WTC11 (cell line): ENCODE data around the gene TOM1. TPM values are rescaled to one million over a fixed set of nuclear protein-coding genes. Genes with fewer than 3 reads are reported as not detected.

Source experiments
- ATAC-seq: fragments of 200-7000 bp; cut with Tn5 transposase; 2 replicates; pipeline ENCODE4 v1.10.0; 2021; ENCODE audit warnings: mild to moderate bottlenecking, moderate library complexity
- CTCF ChIA-PET: fragments of 300-600 bp; sonication (Branson Sonifier 250); formaldehyde crosslinking; loops from one replicate; lab custom pipeline; 2021; ENCODE audit warnings: antibody characterized with exemption; lab: Charles Lee
- POLR2A ChIA-PET: fragments of 350-600 bp; sonication (Branson Sonifier 250); formaldehyde crosslinking; loops from one replicate; lab custom pipeline; 2021; ENCODE audit warnings: antibody characterized with exemption; lab: Charles Lee
- DNase-seq: peaks from one replicate; pipeline ENCODE4 v3.0.0; 2021; ENCODE audit warnings: low spot score
- H3K27ac Mint-ChIP-seq: 2 replicates; pipeline ENCODE4 v1.8.0; 2021; ENCODE audit warnings: mixed read lengths
- H3K27me3 Mint-ChIP-seq: 2 replicates; pipeline ENCODE4 v1.8.0; 2021; ENCODE audit warnings: low read depth, mild to moderate bottlenecking, moderate library complexity, mixed read lengths
- H3K36me3 Mint-ChIP-seq: 2 replicates; pipeline ENCODE4 v1.8.0; 2021; ENCODE audit warnings: mixed read lengths
- H3K4me1 Mint-ChIP-seq: 2 replicates; pipeline ENCODE4 v1.8.0; 2022; ENCODE audit warnings: mixed read lengths
- H3K4me3 Mint-ChIP-seq: 2 replicates; pipeline ENCODE4 v1.8.0; 2021; ENCODE audit warnings: mild to moderate bottlenecking, moderate library complexity, mixed read lengths
- H3K9me3 Mint-ChIP-seq: 2 replicates; pipeline ENCODE4 v1.8.0; 2021; ENCODE audit warnings: mixed read lengths
- CBFB ChIP-seq: sonication (generic); formaldehyde crosslinking; IDR thresholded peaks from 2 replicates; pipeline ENCODE4 v1.8.1; 2022; ENCODE audit warnings: mild to moderate bottlenecking, low read depth, missing genetic modification reagents
- CREB1 ChIP-seq: sonication (generic); formaldehyde crosslinking; IDR thresholded peaks from 2 replicates; pipeline ENCODE4 v1.8.0; 2023; ENCODE audit warnings: mild to moderate bottlenecking, missing genetic modification reagents
- CREM ChIP-seq: sonication (generic); formaldehyde crosslinking; IDR thresholded peaks from 2 replicates; pipeline ENCODE4 v1.8.1; 2022; ENCODE audit warnings: mild to moderate bottlenecking, missing genetic modification reagents, moderate library complexity
- ELF4 ChIP-seq: sonication (generic); formaldehyde crosslinking; IDR thresholded peaks from 2 replicates; pipeline ENCODE4 v1.8.1; 2022; ENCODE audit warnings: low read depth, mild to moderate bottlenecking, moderate library complexity, missing genetic modification reagents
- FOXJ3 ChIP-seq: sonication (generic); formaldehyde crosslinking; IDR thresholded peaks from 2 replicates; pipeline ENCODE4 v1.9.0; 2021; ENCODE audit warnings: missing genetic modification reagents, mild to moderate bottlenecking, borderline replicate concordance
- FOXK1 ChIP-seq: sonication (generic); formaldehyde crosslinking; IDR thresholded peaks from 2 replicates; pipeline ENCODE4 v1.8.0; 2022; ENCODE audit warnings: mild to moderate bottlenecking, moderate library complexity, missing genetic modification reagents
- FOXP1 ChIP-seq: sonication (generic); formaldehyde crosslinking; IDR thresholded peaks from 2 replicates; pipeline ENCODE4 v1.8.0; 2022; ENCODE audit warnings: missing genetic modification reagents, mild to moderate bottlenecking, moderate library complexity, borderline replicate concordance
- GRHL2 ChIP-seq: fragments of 250-450 bp; sonication (Bioruptor Pico); IDR thresholded peaks from 2 replicates; pipeline ENCODE4 v1.8.0; 2022; ENCODE audit warnings: mild to moderate bottlenecking, moderate library complexity; ENCODE audit not compliant: insufficient replicate concordance, severe bottlenecking
- GTF2I ChIP-seq: fragments of 250-450 bp; sonication (Bioruptor Pico); conservative IDR thresholded peaks from 2 replicates; pipeline ENCODE4 v1.4.0; 2021; ENCODE audit warnings: mild to moderate bottlenecking
- HMGA2 ChIP-seq: fragments of 250-450 bp; sonication (Bioruptor Pico); IDR thresholded peaks from 2 replicates; pipeline ENCODE4 v1.4.0; 2021; ENCODE audit warnings: mild to moderate bottlenecking, moderate library complexity
- MXD4 ChIP-seq: fragments of 250-450 bp; sonication (Bioruptor Pico); IDR thresholded peaks from 2 replicates; pipeline ENCODE4 v1.8.0; 2021; ENCODE audit warnings: mild to moderate bottlenecking, moderate library complexity, borderline replicate concordance
- NFYB ChIP-seq: sonication (generic); formaldehyde crosslinking; conservative IDR thresholded peaks from 2 replicates; pipeline ENCODE4 v1.8.0; 2022; ENCODE audit warnings: low read depth, missing genetic modification reagents
- NR2C2 ChIP-seq: sonication (generic); formaldehyde crosslinking; IDR thresholded peaks from 2 replicates; pipeline ENCODE4 v1.8.0; 2022; ENCODE audit warnings: mild to moderate bottlenecking, missing genetic modification reagents
- NR3C1 ChIP-seq: sonication (generic); formaldehyde crosslinking; conservative IDR thresholded peaks from 2 replicates; pipeline ENCODE4 v1.8.1; 2023; ENCODE audit warnings: low read depth, mild to moderate bottlenecking, missing genetic modification reagents
- OVOL2 ChIP-seq: fragments of 250-450 bp; sonication (Bioruptor Pico); IDR thresholded peaks from 2 replicates; pipeline ENCODE4 v1.9.0; 2021; ENCODE audit warnings: mild to moderate bottlenecking, borderline replicate concordance
- SMAD3 ChIP-seq: sonication (generic); formaldehyde crosslinking; IDR thresholded peaks from 2 replicates; pipeline ENCODE4 v1.8.0; 2022; ENCODE audit warnings: missing genetic modification reagents, mild to moderate bottlenecking, borderline replicate concordance
- SMAD4 ChIP-seq: sonication (generic); formaldehyde crosslinking; IDR thresholded peaks from 2 replicates; pipeline ENCODE4 v1.8.0; 2022; ENCODE audit warnings: mild to moderate bottlenecking, missing genetic modification reagents
- ZBTB21 ChIP-seq: sonication (generic); formaldehyde crosslinking; IDR thresholded peaks from 2 replicates; pipeline ENCODE4 v1.8.1; 2023; ENCODE audit warnings: mild to moderate bottlenecking, missing genetic modification reagents, borderline replicate concordance
- ZNF263 ChIP-seq: sonication (generic); formaldehyde crosslinking; IDR thresholded peaks from 2 replicates; pipeline ENCODE4 v1.8.1; 2022; ENCODE audit warnings: low read depth, mild to moderate bottlenecking, moderate library complexity, missing genetic modification reagents
- ZNF317 ChIP-seq: sonication (generic); formaldehyde crosslinking; IDR thresholded peaks from 2 replicates; pipeline ENCODE4 v1.8.1; 2023; ENCODE audit warnings: low read depth, mild to moderate bottlenecking, moderate library complexity, missing genetic modification reagents, borderline replicate concordance
- total RNA-seq: library from RNA; stranded (reverse); gene quantifications from 3 replicates; pipeline ENCODE4 v1.2.3, GENCODE V29; 2021
- TF ChIP-seq, protein P1 (sequence below): sonication (generic); formaldehyde crosslinking; conservative IDR thresholded peaks from 2 replicates; pipeline ENCODE4 v1.8.1; 2022; ENCODE audit warnings: mild to moderate bottlenecking, missing genetic modification reagents
- TF ChIP-seq, protein P2 (sequence below): sonication (generic); formaldehyde crosslinking; IDR thresholded peaks from 2 replicates; pipeline ENCODE4 v1.8.1; 2022; ENCODE audit warnings: mild to moderate bottlenecking, moderate library complexity, missing genetic modification reagents
- TF ChIP-seq, protein P3 (sequence below): sonication (generic); formaldehyde crosslinking; IDR thresholded peaks from 2 replicates; pipeline ENCODE4 v1.8.1; 2023; ENCODE audit warnings: mild to moderate bottlenecking, missing genetic modification reagents, moderate library complexity
- TF ChIP-seq, protein P4 (sequence below): sonication (generic); formaldehyde crosslinking; IDR thresholded peaks from 2 replicates; pipeline ENCODE4 v1.8.0; 2023; ENCODE audit warnings: missing genetic modification reagents, mild to moderate bottlenecking, borderline replicate concordance

Gene TOM1
- total RNA-seq, 1 experiment from 2014 or later: 23.5 TPM

DNA sequence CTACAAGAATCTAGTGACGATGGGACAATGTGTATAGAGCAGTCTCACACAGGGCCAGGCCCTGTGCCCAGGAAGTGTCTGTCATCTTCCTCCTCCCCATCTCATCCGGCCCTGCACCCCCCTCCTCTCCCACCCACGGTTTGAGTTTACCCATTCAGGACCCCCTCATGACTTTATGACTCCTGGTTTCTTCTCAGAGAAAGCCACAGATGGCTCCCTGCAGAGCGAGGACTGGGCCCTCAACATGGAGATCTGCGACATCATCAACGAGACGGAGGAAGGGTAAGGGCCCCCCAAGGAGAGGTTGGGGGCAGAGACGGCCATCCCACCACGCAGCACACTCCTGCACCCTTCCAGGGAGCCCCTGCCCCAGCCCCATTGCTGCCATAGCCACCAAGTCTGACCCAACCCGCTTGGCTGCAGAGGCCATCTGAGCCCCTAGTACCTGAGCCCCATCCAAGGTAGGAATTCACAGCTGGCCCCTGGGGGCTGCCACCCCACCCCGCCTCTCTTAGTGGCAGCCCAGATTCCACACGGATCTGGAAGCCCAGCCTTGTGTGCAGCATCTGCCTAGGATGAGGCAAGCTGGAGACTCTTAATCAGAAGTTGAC, 18.1 kb downstream of the TOM1 start:
- POLR2A ChIA-PET: no interaction called here
- Mint-ChIP-seq H3K9me3 (no peaks in the 10 kb centered on the region), H3K36me3 (peaks cover 6% of the 10 kb centered on the region; the same call in 1 of the 2 replicates), H3K27ac (no peak overlapping the region; the same call in 1 of the 2 replicates), H3K27me3 (no peaks in the 10 kb centered on the region), H3K4me3 (no peak overlapping the region), H3K4me1 (peaks cover 6% of the 10 kb centered on the region; the same call in 1 of the 2 replicates)
- CTCF ChIA-PET: no interaction called here
- peak; percentile 2 for DNase-seq
- TF ChIP-seq, protein P1, sequence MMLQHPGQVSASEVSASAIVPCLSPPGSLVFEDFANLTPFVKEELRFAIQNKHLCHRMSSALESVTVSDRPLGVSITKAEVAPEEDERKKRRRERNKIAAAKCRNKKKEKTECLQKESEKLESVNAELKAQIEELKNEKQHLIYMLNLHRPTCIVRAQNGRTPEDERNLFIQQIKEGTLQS (CRISPR knock-in tag): no peak
- TF ChIP-seq CREM (no peak), MXD4 (CRISPR knock-in tag) (no peak), NFYB (CRISPR knock-in tag) (no peak), SMAD4 (no peak), ZNF317 (CRISPR knock-in tag) (no peak), NR2C2 (CRISPR knock-in tag) (no peak), HMGA2 (CRISPR knock-in tag) (no peak), NR3C1 (CRISPR knock-in tag) (no peak), ZBTB21 (CRISPR knock-in tag) (no peak), GTF2I (CRISPR knock-in tag) (no peak), FOXK1 (CRISPR knock-in tag) (no peak), ZNF263 (no peak)
- TF ChIP-seq, protein P2, sequence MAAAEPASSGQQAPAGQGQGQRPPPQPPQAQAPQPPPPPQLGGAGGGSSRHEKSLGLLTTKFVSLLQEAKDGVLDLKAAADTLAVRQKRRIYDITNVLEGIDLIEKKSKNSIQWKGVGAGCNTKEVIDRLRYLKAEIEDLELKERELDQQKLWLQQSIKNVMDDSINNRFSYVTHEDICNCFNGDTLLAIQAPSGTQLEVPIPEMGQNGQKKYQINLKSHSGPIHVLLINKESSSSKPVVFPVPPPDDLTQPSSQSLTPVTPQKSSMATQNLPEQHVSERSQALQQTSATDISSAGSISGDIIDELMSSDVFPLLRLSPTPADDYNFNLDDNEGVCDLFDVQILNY (CRISPR knock-in tag): no peak
- no peak for ATAC-seq

DNA sequence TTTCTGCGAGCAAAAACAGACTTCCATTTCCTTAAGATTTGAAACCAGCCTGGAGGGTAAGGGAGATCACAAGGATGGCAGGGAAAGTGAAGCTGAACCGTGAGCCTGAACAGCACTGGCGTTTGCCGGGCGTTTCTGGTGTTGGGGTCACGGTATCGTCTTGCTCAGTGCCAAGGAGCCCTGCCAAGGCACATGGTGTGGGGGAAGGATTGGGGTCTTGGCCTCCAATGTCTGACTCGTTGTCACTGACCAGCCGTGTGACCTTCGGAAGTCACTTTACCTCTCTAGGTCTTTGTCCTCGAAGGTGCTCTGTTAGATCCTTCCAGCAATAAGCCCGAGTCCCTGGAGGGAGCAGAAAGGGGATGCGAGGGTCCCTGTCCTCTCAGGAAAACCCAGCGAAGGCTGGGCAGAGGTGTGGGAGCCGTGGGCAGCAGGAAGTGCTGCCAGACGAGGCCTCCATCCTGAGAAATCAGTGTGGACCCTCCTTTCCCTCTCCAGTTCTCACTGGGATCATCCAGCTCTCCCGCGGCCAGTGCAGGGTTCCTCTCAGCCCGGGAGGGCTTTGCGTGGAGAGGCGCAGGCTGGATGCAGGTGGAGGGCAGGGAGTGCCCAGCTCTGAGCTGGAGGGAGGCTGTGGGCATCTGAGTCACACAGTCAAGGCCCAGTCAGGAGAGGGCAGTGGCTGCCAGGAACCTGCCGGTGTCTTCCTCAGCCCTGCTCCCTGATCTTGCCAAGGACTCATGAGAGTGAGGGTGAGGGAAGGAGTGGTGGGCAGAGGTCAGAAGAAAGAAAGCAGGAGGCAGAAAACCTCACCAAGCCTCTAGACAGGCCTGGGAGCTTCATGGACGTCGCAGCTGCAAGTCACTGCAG, 18.9 kb downstream of the TOM1 start:
- ChIA-PET POLR2A (no interaction called here), CTCF (no interaction called here)
- no peaks in the 10 kb centered on the region for H3K9me3 Mint-ChIP-seq
- H3K27ac Mint-ChIP-seq: no peak overlapping the region
- no peak overlapping the region for H3K4me3 Mint-ChIP-seq
- ATAC-seq: no peak
- peaks cover 9% of the 10 kb centered on the region; the same call in 1 of the 2 replicates for H3K36me3 Mint-ChIP-seq
- no peak for DNase-seq
- H3K27me3 Mint-ChIP-seq: no peaks in the 10 kb centered on the region
- TF ChIP-seq CBFB: no peak
- no peak for TF ChIP-seq SMAD3 (CRISPR knock-in tag)
- TF ChIP-seq SMAD4: no peak
- peaks cover 6% of the 10 kb centered on the region; the same call in 1 of the 2 replicates for H3K4me1 Mint-ChIP-seq

DNA sequence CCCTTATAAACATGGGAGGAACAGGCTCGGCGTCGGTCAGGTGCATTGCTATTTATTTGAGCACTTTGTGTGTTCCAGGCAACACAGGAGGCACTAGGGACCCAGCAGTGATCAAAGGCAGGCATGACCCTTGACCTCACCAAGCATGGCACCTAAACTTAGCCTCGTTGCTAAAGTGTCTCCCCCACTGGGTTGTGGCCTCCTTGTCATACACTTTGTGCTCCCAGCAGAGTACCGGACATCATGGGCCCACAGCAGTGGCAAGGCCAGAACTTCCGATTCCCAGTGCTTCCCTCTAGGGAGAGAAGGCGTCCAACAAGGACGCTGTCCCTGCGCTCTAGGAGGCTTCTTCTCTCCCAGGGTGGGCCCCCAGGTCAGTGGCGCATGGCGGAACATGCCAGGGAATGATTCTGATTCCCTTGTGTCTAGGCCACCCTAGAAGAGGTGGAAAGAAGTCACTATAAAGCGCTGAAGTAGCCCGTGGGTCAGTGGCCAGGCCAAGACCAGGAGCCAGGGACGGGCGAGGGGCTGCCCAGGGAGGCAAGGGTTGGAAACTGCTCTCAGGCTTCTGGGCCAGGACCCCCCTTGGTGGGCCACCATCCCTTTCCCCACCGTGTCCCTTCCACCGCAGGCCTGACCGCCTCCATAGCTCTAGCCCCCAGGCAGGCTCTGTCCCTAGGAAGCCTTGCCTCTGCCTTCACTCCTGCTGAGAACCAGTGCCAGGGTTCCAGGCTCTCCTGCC, 19.7 kb downstream of the TOM1 start:
- ATAC-seq (no peak), DNase-seq (no peak)
- TF ChIP-seq, protein P3, sequence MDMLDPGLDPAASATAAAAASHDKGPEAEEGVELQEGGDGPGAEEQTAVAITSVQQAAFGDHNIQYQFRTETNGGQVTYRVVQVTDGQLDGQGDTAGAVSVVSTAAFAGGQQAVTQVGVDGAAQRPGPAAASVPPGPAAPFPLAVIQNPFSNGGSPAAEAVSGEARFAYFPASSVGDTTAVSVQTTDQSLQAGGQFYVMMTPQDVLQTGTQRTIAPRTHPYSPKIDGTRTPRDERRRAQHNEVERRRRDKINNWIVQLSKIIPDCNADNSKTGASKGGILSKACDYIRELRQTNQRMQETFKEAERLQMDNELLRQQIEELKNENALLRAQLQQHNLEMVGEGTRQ (CRISPR knock-in tag): no peak
- TF ChIP-seq FOXJ3 (CRISPR knock-in tag) (no peak), SMAD3 (CRISPR knock-in tag) (no peak), FOXP1 (CRISPR knock-in tag) (no peak), GRHL2 (CRISPR knock-in tag) (no peak), NFYB (CRISPR knock-in tag) (no peak), CREB1 (CRISPR knock-in tag) (no peak), ELF4 (CRISPR knock-in tag) (no peak), OVOL2 (CRISPR knock-in tag) (no peak)
- TF ChIP-seq, protein P4, sequence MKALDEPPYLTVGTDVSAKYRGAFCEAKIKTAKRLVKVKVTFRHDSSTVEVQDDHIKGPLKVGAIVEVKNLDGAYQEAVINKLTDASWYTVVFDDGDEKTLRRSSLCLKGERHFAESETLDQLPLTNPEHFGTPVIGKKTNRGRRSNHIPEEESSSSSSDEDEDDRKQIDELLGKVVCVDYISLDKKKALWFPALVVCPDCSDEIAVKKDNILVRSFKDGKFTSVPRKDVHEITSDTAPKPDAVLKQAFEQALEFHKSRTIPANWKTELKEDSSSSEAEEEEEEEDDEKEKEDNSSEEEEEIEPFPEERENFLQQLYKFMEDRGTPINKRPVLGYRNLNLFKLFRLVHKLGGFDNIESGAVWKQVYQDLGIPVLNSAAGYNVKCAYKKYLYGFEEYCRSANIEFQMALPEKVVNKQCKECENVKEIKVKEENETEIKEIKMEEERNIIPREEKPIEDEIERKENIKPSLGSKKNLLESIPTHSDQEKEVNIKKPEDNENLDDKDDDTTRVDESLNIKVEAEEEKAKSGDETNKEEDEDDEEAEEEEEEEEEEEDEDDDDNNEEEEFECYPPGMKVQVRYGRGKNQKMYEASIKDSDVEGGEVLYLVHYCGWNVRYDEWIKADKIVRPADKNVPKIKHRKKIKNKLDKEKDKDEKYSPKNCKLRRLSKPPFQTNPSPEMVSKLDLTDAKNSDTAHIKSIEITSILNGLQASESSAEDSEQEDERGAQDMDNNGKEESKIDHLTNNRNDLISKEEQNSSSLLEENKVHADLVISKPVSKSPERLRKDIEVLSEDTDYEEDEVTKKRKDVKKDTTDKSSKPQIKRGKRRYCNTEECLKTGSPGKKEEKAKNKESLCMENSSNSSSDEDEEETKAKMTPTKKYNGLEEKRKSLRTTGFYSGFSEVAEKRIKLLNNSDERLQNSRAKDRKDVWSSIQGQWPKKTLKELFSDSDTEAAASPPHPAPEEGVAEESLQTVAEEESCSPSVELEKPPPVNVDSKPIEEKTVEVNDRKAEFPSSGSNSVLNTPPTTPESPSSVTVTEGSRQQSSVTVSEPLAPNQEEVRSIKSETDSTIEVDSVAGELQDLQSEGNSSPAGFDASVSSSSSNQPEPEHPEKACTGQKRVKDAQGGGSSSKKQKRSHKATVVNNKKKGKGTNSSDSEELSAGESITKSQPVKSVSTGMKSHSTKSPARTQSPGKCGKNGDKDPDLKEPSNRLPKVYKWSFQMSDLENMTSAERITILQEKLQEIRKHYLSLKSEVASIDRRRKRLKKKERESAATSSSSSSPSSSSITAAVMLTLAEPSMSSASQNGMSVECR (CRISPR knock-in tag): no peak
- Mint-ChIP-seq H3K27ac (no peak overlapping the region), H3K36me3 (peaks cover 14% of the 10 kb centered on the region; the same call in 1 of the 2 replicates), H3K27me3 (no peaks in the 10 kb centered on the region), H3K4me1 (0 out of 2 replicates have a peak, but pooled peaks cover under 1% of the 10 kb centered on the region), H3K9me3 (no peaks in the 10 kb centered on the region), H3K4me3 (no peak overlapping the region)
- ChIA-PET POLR2A (no interaction called here), CTCF (no interaction called here)
